ENCODE measurements around the gene KLHL26.

- TF ChIP-seq, protein P1, sequence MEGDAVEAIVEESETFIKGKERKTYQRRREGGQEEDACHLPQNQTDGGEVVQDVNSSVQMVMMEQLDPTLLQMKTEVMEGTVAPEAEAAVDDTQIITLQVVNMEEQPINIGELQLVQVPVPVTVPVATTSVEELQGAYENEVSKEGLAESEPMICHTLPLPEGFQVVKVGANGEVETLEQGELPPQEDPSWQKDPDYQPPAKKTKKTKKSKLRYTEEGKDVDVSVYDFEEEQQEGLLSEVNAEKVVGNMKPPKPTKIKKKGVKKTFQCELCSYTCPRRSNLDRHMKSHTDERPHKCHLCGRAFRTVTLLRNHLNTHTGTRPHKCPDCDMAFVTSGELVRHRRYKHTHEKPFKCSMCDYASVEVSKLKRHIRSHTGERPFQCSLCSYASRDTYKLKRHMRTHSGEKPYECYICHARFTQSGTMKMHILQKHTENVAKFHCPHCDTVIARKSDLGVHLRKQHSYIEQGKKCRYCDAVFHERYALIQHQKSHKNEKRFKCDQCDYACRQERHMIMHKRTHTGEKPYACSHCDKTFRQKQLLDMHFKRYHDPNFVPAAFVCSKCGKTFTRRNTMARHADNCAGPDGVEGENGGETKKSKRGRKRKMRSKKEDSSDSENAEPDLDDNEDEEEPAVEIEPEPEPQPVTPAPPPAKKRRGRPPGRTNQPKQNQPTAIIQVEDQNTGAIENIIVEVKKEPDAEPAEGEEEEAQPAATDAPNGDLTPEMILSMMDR (IDR thresholded peaks at IDR 0.05) = no peak
- no peak for TF ChIP-seq POLR2A (IDR thresholded peaks at IDR 0.05)
These were observed 45.0 kb upstream of the KLHL26 start for GRCh38 chr19:18591735-18592385.

Data from thyroid gland (tissue), 4 donors.